ENCODE results near the gene TTC28.

DNA sequence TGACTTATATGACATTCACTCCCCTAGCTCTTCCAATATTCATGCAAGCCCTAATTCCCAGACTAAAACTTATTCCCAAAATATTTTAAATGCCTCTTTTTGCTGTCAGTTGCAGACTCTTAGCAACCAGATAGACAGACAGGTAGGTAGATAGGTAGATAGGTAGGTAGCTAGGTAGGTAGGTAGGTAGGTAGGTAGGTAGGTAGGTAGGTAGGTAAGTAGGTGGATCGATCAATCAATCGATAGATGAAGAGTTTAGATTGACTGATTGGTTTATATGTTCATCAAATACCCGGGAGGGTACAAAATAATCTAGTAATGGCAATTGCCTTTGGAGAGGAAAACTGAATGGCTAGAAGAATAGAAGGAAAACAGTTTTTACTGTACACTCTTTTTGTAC is 86.3 kb downstream of the TTC28 start:
- TF ChIP-seq, protein P1, sequence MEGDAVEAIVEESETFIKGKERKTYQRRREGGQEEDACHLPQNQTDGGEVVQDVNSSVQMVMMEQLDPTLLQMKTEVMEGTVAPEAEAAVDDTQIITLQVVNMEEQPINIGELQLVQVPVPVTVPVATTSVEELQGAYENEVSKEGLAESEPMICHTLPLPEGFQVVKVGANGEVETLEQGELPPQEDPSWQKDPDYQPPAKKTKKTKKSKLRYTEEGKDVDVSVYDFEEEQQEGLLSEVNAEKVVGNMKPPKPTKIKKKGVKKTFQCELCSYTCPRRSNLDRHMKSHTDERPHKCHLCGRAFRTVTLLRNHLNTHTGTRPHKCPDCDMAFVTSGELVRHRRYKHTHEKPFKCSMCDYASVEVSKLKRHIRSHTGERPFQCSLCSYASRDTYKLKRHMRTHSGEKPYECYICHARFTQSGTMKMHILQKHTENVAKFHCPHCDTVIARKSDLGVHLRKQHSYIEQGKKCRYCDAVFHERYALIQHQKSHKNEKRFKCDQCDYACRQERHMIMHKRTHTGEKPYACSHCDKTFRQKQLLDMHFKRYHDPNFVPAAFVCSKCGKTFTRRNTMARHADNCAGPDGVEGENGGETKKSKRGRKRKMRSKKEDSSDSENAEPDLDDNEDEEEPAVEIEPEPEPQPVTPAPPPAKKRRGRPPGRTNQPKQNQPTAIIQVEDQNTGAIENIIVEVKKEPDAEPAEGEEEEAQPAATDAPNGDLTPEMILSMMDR (IDR thresholded peaks at IDR 0.05), result no peak
- no peak for TF ChIP-seq POLR2A (IDR thresholded peaks at IDR 0.05)

All from sigmoid colon (tissue), 3 donors.